Keratinocyte (primary cell): Measurements from ENCODE around the gene TMUB1. TPM values are rescaled to one million over a fixed set of nuclear protein-coding genes. Genes with fewer than 3 reads are reported as not detected.
A peak's percentile ranks its signal among the peaks of the same experiment; 100 is the strongest.

Experiments
- DNase-seq: peaks from one replicate; pipeline ENCODE4 v3.0.0-alpha.2; 2011; ENCODE audit warnings: low read depth, missing footprints, low spot score
- FAIRE-seq: peaks from 2 replicates; lab custom pipeline; 2011; peaks lifted over from hg19 to GRCh38; lab: Jason Lieb, UNC
- H2AFZ ChIP-seq: 2 replicates; pipeline ENCODE4 v1.6.0; 2012; ENCODE audit warnings: low read length, control low read depth, inconsistent platforms; ENCODE audit not compliant: control insufficient read depth
- H3K27ac ChIP-seq: 2 replicates; pipeline ENCODE4 v1.5.1; 2011; ENCODE audit warnings: low read length; ENCODE audit not compliant: control insufficient read depth, insufficient read depth
- H3K27me3 ChIP-seq: 3 replicates; pipeline ENCODE4 v1.6.0; 2011; ENCODE audit warnings: low read length; ENCODE audit not compliant: control insufficient read depth, insufficient read depth; ENCODE audit errors: extremely low read depth
- H3K36me3 ChIP-seq, 2 experiments: 2 replicates in 1 of 2; 3 replicates in 1 of 2; pipeline ENCODE4 v1.5.1; 2011; ENCODE audit warnings: low read length in 2 of 2, mild to moderate bottlenecking in 1 of 2; ENCODE audit not compliant: control insufficient read depth in 2 of 2, insufficient read depth in 2 of 2; ENCODE audit errors: extremely low read depth in 1 of 2
- H3K4me1 ChIP-seq: 3 replicates; pipeline ENCODE4 v1.5.1; 2011; ENCODE audit warnings: low read length; ENCODE audit not compliant: control insufficient read depth, insufficient read depth; ENCODE audit errors: extremely low read depth
- H3K4me2 ChIP-seq: 3 replicates; pipeline ENCODE4 v1.6.0; 2011; ENCODE audit warnings: low read depth, low read length; ENCODE audit not compliant: control insufficient read depth, insufficient read depth; ENCODE audit errors: extremely low read depth
- H3K4me3 ChIP-seq, 3 experiments: fragments of 200-600 bp in 1 of 3; sonication (generic) in 1 of 3; 2 replicates in 2 of 3; 3 replicates in 1 of 3; pipeline ENCODE4 v1.5.1; 2011 to 2016; ENCODE audit warnings: low read length in 3 of 3, mild to moderate bottlenecking in 3 of 3, control low read depth in 2 of 3, inconsistent platforms in 1 of 3, low read depth in 1 of 3, mixed read lengths in 1 of 3, mixed run types in 1 of 3, moderate library complexity in 1 of 3; ENCODE audit not compliant: control insufficient read depth in 2 of 3, insufficient read depth in 2 of 3; ENCODE audit errors: extremely low read depth in 1 of 3
- H3K79me2 ChIP-seq: 2 replicates; pipeline ENCODE4 v1.6.0; 2012; ENCODE audit warnings: low read length; ENCODE audit not compliant: control insufficient read depth, insufficient read depth
- H3K9ac ChIP-seq: 3 replicates; pipeline ENCODE4 v1.6.0; 2011; ENCODE audit warnings: low read length; ENCODE audit not compliant: control insufficient read depth, insufficient read depth; ENCODE audit errors: extremely low read depth
- H3K9me1 ChIP-seq: 3 replicates; pipeline ENCODE4 v1.6.0; 2011; ENCODE audit warnings: low read length; ENCODE audit not compliant: control insufficient read depth, insufficient read depth; ENCODE audit errors: extremely low read depth
- H3K9me3 ChIP-seq: 2 replicates; pipeline ENCODE4 v1.5.1; 2012; ENCODE audit warnings: low read depth, low read length; ENCODE audit not compliant: control insufficient read depth
- H4K20me1 ChIP-seq: 3 replicates; pipeline ENCODE4 v1.6.0; 2011; ENCODE audit warnings: low read length; ENCODE audit not compliant: control insufficient read depth, insufficient read depth; ENCODE audit errors: extremely low read depth
- CTCF ChIP-seq, 3 experiments: IDR thresholded peaks in 1 of 3; conservative IDR thresholded peaks in 1 of 3; optimal IDR thresholded peaks in 1 of 3; 2 replicates in 2 of 3; 3 replicates in 1 of 3; pipeline versions ENCODE3 to v1.5.1; 2011; ENCODE audit warnings: low read length in 3 of 3, mild to moderate bottlenecking in 3 of 3, moderate library complexity in 2 of 3, control low read depth in 1 of 3, inconsistent platforms in 1 of 3; ENCODE audit not compliant: insufficient read depth in 2 of 3; ENCODE audit errors: extremely low read depth in 1 of 3
- EZH2 ChIP-seq: IDR thresholded peaks from one replicate; pipeline ENCODE4 v1.6.1; 2012; ENCODE audit warnings: inconsistent platforms, mild to moderate bottlenecking, low read length, moderate library complexity
- dilution Hi-C: fragments of 300-500 bp; cut with MboI; formaldehyde crosslinking; loops from one replicate; pipeline ENCODE4 v1.7.0; 2020; ENCODE audit warnings: low sequenced_read_pairs; ENCODE audit not compliant: extremely low pct_ligation_motif_present
- polyA plus RNA-seq, 5 experiments: library from polyadenylated mRNA; depleted of rRNA in 3 of 5; stranded (reverse) in 3 of 5; stranded (forward) in 1 of 5; unstranded in 1 of 5; fragments of >200 nt; gene quantifications; 1 replicate in 1 of 5; 2 replicates in 3 of 5; 3 replicates in 1 of 5; pipeline versions ENCODE4 v1.2.1 to v1.2.3, GENCODE V29; 2011 to 2012; ENCODE audit warnings: missing spikeins in 2 of 5, low read depth in 1 of 5, low replicate concordance in 1 of 5

The TMUB1 gene
- polyA plus RNA-seq, 1 donor (not counting 4 experiments of a cell fraction or from before 2014, with no cell fraction given) = 12.2 TPM

GRCh38 chr7:151080522-151081169, 2.6 kb downstream of the TMUB1 start, which contains the start of gene FASTK:
TSS of gene FASTK (minus strand) at chr7:151080809. CDS start at chr7:151080766, 43 bp downstream.
- no peaks in the 10 kb centered on the region for H3K9me1 ChIP-seq
- H3K27me3 ChIP-seq = no peaks in the 10 kb centered on the region
- H3K4me1 ChIP-seq = peaks cover 26% of the 10 kb centered on the region
- peak within 1 kb of the TSS; percentile 67 for H3K27ac ChIP-seq
- no peaks in the 10 kb centered on the region for H3K9me3 ChIP-seq
- H2AFZ ChIP-seq = peak within 1 kb of the TSS; percentile 39
- FAIRE-seq (no peak), DNase-seq (no peak)
- peak within 1 kb of the TSS; percentile 97 for H3K4me2 ChIP-seq
- peak within 1 kb of the TSS; percentile 79 for H3K9ac ChIP-seq
- dilution Hi-C loops = no loop called here
- H4K20me1 ChIP-seq = no peaks in the 10 kb centered on the region
- H3K4me3 ChIP-seq = peak within 1 kb of the TSS; percentile 68 to 92 (median 79)
- peaks cover 6 to 14% of the 10 kb centered on the region in 2 experiments for H3K36me3 ChIP-seq
- no peak for TF ChIP-seq CTCF (optimal IDR thresholded peaks at IDR 0.05 in 1 of 3, IDR thresholded peaks at IDR 0.05 in 1 of 3, conservative IDR thresholded peaks at IDR 0.05 in 1 of 3; ENCODE audit: extremely low read depth in 1 of 3, insufficient read depth in 2 of 3, low read length in 3 of 3)
- no peak for TF ChIP-seq EZH2
- H3K79me2 ChIP-seq = peaks cover 28% of the 10 kb centered on the region

- Histone ChIP-seq H3K27me3 (no peaks in the 10 kb centered on the region), H2AFZ (peak overlapping the region; percentile 4), H3K27ac (peak overlapping the region; percentile 67), H4K20me1 (no peaks in the 10 kb centered on the region), H3K4me1 (peaks cover 26% of the 10 kb centered on the region), H3K79me2 (peaks cover 28% of the 10 kb centered on the region), H3K9me3 (no peaks in the 10 kb centered on the region), H3K4me2 (peak overlapping the region; percentile 97), H3K36me3 (peaks cover 9 to 19% of the 10 kb centered on the region in 2 experiments), H3K9ac (peak overlapping the region; percentile 79), H3K4me3 (peak overlapping the region; percentile 68 to 92 (median 79)), H3K9me1 (no peaks in the 10 kb centered on the region)
- dilution Hi-C loops = no loop called here
- DNase-seq = no peak
- TF ChIP-seq CTCF (optimal IDR thresholded peaks at IDR 0.05 in 1 of 3, IDR thresholded peaks at IDR 0.05 in 1 of 3, conservative IDR thresholded peaks at IDR 0.05 in 1 of 3; ENCODE audit: extremely low read depth in 1 of 3, insufficient read depth in 2 of 3, low read length in 3 of 3) = no peak
- TF ChIP-seq EZH2 = no peak
- FAIRE-seq = no peak
Observed at GRCh38 chr7:151080067-151080521, 3.2 kb downstream of the TMUB1 start.
